ENCODE data around the gene RYR1. TPM values are rescaled to one million over a fixed set of nuclear protein-coding genes. Genes with fewer than 3 reads are reported as not detected.
"Not testable (repeated sequence)": the region's sequence is repeated elsewhere in the genome, so short reads cannot be mapped to it uniquely, and the experiment has no call there.

Gene RYR1
- total RNA-seq, 1 donor from 2014 or later = 4.5 TPM

- no peak for DNase-seq
Measured at GRCh38 chr19:38458991-38459390, 25.5 kb downstream of the RYR1 start.

GRCh38 chr19:38463365-38463764 is 29.9 kb downstream of the RYR1 start:
- no peak for DNase-seq

DNA sequence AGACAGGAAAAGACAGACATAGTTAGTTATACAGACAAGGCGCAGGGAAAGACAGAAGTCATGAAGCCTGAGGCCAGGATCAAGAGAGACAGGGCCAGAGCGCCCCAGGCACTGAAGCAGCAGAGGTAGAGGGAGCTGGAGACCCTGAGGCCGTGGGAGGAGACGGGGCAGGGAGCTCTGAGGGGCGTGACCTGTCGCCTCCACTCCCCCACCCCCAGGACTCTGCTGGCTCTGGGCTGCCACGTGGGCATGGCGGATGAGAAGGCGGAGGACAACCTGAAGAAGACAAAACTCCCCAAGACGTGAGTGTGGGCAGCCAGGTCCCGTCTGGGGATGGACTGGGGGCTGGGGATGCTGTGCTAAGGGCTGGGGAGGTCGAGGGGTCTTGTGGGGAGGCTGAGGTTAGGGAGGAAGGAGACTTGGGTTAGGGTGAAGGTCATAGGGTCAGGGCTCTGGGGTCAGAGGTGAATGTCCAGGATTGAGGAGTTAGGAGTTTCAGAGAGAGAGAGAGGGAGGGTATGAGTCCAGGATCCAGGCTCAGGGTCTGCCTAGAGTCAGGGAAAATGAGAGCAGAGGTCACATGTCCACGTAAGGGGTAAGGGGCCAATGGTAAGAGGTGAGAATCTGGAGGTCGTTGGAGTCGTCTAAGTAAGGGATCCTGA is 31.1 kb downstream of the RYR1 start:
- DNase-seq = no peak

DNA sequence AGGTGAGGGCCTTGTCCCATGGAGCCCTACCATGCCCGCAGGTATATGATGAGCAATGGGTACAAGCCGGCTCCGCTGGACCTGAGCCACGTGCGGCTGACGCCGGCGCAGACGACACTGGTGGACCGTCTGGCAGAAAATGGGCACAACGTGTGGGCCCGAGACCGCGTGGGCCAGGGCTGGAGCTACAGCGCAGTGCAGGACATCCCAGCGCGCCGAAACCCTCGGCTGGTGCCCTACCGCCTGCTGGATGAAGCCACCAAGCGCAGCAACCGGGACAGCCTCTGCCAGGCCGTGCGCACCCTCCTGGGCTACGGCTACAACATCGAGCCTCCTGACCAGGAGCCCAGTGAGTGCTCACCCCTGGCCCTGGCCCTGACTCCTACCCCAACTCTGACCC is 32.6 kb downstream of the RYR1 start:
- no peak for DNase-seq

DNA sequence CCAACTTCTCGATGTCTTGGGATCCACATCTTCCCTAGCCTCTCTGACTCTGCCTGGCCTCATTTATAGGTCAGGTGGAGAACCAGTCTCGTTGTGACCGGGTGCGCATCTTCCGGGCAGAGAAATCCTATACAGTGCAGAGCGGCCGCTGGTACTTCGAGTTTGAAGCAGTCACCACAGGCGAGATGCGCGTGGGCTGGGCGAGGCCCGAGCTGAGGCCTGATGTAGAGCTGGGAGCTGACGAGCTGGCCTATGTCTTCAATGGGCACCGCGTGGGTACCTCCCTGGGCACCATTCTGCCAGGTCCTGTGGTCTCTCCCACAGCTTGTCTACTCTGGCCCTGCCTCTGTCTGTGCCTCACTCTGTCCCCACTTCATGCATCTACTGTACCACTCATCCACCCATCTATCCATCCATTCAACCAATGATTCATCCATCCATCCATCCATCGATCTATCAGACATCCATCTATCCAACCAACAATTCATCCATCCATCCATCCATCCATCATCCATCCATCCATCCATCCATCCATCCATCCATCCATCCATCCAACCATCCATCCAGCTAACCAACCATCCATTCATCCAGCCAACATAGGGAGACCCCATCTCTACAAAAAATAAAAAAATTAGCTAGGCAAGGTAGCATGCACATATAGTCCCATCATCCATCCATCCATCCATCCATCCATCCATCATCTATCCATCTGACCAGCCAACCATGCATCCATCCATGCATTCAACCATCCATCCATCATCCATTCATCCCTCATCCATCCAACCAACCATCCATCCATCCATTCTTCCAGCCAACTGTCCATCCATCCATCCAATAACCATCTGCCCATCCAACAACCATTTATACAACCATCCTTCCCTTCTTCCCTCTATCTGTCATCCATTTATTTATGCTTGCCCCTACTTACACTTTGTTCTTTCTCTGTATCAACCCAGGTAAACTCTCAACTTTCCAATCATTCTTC is 34.3 kb downstream of the RYR1 start:
- DNase-seq = no peak

DNA sequence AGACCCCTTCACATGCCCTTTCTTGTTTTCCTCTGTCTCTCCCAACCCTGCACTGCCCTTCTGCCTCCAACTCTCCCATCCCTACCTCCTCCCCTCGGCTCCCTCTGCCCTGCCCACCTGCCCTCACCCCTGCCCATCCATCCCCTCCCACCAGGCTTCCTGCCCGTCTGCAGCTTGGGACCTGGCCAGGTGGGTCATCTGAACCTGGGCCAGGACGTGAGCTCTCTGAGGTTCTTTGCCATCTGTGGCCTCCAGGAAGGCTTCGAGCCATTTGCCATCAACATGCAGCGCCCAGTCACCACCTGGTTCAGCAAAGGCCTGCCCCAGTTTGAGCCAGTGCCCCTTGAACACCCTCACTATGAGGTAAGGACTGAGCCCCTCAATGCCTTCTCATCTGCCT is 35.7 kb downstream of the RYR1 start:
- DNase-seq = no peak

GRCh38 chr19:38470788-38471480 is 37.4 kb downstream of the RYR1 start:
- no peak for DNase-seq

- not testable (repeated sequence) for DNase-seq
Measured at GRCh38 chr19:38472725-38473124, 39.2 kb downstream of the RYR1 start.

GRCh38 chr19:38473201-38473600 is 39.7 kb downstream of the RYR1 start:
- no peak for DNase-seq

GRCh38 chr19:38475176-38475575 is 41.7 kb downstream of the RYR1 start:
- no peak for DNase-seq

DNA sequence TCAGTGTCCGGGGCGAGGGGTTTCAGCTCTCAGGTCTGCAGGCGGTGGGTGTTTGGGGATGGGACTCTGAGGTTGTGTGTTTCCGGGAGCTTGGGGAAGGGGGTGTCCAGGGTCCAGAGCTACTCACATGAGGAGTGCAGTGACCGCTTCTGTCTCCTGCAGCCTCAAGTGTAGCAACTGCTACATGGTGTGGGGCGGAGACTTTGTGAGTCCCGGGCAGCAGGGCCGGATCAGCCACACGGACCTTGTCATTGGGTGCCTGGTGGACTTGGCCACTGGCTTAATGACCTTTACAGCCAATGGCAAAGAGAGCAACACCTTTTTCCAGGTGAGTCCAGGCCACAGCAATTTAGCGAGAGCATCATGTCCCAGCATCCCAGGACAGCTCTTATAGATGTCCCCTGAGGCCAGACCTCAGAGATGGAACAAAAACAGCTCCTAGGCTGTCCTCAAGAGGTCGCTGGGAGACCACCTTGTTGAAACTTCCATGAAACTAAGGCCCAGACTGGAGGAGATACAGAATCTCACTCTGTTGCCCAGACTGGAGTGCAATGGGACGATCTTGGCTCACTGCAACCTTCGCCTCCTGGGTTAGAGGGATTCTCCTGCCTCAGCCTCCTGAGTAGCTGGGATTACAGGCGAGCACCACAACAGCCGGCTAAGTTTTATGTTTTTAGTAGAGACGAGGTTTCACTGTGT is 44.9 kb downstream of the RYR1 start:
- DNase-seq = no peak

DNA sequence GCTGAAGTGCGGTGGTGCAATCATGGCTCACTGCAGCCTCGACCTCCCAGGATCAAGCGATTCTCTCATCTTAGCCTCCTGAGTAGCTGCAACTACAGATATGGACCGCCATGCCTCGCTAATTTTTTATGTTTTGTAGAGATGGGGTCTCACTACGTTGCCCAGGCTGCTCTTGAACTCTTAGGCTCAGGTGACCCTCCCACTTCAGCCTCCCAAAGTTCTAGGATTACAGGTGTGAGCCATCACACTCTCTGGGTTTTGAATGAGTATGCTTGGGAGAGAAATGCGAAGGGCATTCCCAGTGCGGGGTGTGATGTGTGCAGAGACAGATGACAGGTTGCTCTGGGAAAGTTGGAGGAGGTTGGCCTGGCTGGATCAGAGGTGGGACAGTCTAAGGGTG is 49.0 kb downstream of the RYR1 start:
- DNase-seq = no peak

DNA sequence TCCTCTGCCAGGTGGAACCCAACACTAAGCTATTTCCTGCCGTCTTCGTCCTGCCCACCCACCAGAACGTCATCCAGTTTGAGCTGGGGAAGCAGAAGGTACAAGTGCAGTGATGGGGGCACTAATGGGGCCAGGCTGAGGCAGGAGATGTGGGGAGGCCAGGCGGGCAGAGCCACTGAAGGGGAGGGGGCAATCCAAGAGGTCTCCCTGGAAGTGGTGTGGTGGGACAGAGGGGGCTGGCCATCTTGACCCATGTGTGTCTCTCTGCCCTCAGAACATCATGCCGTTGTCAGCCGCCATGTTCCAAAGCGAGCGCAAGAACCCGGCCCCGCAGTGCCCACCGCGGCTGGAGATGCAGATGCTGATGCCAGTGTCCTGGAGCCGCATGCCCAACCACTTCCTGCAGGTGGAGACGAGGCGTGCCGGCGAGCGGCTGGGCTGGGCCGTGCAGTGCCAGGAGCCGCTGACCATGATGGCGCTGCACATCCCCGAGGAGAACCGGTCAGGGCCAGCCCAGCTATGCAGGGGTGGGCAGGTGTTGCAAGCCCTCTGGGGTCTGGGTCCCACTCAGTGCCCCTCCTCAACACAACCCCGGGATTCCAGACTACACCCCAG is 49.6 kb downstream of the RYR1 start:
- DNase-seq = no peak

DNA sequence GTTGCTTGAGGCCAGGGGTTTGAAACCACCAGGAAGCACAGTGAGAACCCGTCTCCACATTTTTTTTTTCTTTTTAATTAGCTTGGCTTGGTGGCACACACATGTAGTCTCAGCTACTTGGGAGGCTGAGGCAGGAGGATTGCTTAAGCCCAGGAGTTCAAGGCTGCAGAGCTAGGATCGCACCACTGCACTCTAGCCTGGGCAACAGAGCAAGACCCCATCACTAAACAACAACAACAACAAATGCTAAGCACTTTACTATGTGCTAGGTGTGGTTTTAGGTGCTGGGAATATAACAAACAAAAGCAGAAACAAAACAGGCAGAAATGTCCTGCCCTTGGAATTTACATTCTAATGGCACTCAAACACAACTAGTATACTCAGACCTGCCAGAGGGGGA is 51.3 kb downstream of the RYR1 start:
- no peak for DNase-seq

DNA sequence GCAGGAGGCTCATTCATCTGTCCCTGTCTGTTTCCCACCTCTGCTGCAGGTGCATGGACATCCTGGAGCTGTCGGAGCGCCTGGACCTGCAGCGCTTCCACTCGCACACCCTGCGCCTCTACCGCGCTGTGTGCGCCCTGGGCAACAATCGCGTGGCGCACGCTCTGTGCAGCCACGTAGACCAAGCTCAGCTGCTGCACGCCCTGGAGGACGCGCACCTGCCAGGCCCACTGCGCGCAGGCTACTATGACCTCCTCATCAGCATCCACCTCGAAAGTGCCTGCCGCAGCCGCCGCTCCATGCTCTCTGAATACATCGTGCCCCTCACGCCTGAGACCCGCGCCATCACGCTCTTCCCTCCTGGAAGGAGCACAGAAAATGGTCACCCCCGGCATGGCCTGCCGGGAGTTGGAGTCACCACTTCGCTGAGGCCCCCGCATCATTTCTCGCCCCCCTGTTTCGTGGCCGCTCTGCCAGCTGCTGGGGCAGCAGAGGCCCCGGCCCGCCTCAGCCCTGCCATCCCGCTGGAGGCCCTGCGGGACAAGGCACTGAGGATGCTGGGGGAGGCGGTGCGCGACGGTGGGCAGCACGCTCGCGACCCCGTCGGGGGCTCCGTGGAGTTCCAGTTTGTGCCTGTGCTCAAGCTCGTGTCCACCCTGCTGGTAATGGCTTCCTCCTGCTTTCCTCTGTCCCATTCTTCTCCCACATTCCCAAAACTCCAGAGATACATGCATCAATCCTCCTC is 52.2 kb downstream of the RYR1 start:
- no peak for DNase-seq

- no peak for DNase-seq
Measured at GRCh38 chr19:38486731-38487336, 53.3 kb downstream of the RYR1 start.

GRCh38 chr19:38488096-38488495 is 54.6 kb downstream of the RYR1 start:
- no peak for DNase-seq

GRCh38 chr19:38488776-38489481 is 55.4 kb downstream of the RYR1 start:
- DNase-seq = no peak

DNA sequence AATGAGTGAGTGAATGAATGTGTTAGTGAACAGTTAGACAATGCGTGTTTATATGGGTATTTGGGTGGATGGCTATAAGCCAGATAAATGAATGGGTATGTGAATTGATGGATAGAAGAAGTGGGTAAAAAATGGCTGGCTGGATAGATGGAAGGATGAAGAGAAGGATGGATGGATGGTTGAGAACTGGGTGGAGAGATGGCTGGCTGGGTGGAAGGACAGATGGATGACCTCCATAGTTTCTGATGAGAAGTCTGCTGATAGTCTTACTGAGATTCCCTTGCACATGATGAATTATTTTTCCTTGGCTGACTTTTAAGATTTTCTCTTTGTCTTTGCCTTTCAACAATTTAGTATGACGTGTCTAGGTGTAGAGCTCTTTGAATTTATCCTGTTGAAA is 57.4 kb downstream of the RYR1 start:
- DNase-seq = no peak

GRCh38 chr19:38492181-38492813 is 58.8 kb downstream of the RYR1 start:
- DNase-seq = no peak
